GM21825 (cell line): ENCODE measurements around the gene RSPH3.
"Not testable (repeated sequence)": the region's sequence is repeated elsewhere in the genome, so short reads cannot be mapped to it uniquely, and the experiment has no call there.

ENCODE experiments used
- ATAC-seq: cut with Tn5 transposase; IDR thresholded peaks from one replicate; pipeline ENCODE4 v1.9.1; 2021; ENCODE audit warnings: mild to moderate bottlenecking, moderate library complexity; ENCODE audit not compliant: unreplicated experiment

Gene RSPH3

GRCh38 chr6:159025224-159025623 is 25.2 kb upstream of the RSPH3 start:
- not testable (repeated sequence) for ATAC-seq

DNA sequence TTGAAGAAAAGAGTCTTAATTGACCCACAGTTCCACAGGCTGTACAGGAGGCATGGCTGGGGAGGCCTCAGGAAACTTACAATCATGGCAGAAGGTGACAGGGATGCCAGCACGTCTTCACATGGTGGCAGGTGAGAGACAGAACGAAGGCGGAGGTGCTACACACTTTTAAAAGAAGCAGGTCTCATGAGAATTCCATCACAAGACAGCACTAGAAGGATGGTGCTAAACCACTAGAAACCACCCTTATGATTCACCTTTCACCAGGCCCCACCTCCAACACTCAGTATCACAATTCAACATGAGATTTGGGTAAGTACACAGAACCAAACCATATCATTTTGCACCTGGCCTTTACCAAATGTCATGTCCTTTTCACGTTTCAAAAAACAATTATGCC is 23.9 kb upstream of the RSPH3 start:
- no peak for ATAC-seq

- ATAC-seq, result no peak
These were observed 20.0 kb upstream of the RSPH3 start for GRCh38 chr6:159020011-159020410.

DNA sequence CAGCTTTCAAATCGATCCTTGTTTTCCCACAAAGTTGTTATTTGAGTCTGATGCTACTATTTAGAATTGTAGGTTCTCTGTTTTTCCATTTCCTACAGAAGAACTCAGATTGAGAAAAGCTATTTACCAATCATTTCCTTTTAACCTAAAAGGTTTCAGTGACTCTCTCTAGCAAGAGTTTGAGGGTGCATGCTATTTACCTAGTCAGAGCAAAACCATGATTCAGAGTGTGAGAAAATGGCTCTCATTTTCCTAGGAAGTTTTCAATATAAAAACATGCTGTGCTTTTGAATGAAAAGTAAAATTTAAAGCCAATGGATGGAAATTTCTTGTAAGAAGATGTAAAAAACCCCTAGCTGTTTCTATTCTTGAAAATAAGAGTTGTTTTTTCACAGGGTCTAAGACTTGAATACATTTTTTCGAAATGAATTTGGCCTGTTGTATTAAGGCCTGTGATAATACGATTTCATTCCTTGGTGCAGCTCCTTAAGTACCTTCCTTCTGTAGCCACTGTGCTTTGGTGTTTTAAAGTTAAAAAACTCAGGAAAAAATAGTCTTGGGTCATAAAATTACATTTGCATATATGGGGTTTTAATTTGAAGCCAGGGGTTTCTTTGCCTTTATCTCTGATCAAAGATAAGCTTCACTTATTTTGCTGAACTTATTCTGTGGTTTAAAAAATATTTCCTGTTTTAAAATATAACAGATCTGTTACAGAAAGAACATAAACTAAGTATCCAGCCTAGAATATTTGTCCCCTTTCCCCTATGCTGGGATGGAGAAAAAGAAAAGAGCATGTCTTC is 18.0 kb upstream of the RSPH3 start:
- ATAC-seq, result no peak

GRCh38 chr6:159014406-159014805 is 14.4 kb upstream of the RSPH3 start:
- ATAC-seq, result no peak

DNA sequence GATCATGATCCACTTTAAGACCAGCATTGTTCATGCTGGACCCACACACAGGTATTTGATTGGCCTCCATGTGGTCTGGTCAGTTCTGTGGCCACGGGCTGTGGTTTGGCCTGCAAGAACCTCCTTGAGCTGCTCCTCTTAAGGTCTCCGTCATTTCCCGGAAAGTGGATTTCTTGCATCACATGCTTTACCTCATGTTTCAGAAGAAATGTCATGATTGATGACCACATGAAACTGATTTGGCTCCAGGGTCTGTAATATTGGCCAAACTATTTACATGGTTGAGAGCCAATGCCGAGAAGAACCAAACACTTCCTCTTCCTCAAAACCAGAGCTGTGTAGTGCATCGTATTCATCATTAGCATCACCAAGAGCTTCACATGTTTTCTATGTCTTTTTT is 13.2 kb upstream of the RSPH3 start:
- no peak for ATAC-seq

- no peak for ATAC-seq
These were observed 12.2 kb upstream of the RSPH3 start for GRCh38 chr6:159012201-159012600.

- ATAC-seq, result not testable (repeated sequence)
These were observed 10.1 kb upstream of the RSPH3 start for GRCh38 chr6:159010037-159010612.

GRCh38 chr6:159008656-159009288 is 8.8 kb upstream of the RSPH3 start:
- ATAC-seq, result peak; percentile 53

- ATAC-seq, result no peak
These were observed 7.5 kb upstream of the RSPH3 start for GRCh38 chr6:159007510-159007909.

- ATAC-seq, result no peak
These were observed 5.4 kb upstream of the RSPH3 start for GRCh38 chr6:159005436-159005835.

DNA sequence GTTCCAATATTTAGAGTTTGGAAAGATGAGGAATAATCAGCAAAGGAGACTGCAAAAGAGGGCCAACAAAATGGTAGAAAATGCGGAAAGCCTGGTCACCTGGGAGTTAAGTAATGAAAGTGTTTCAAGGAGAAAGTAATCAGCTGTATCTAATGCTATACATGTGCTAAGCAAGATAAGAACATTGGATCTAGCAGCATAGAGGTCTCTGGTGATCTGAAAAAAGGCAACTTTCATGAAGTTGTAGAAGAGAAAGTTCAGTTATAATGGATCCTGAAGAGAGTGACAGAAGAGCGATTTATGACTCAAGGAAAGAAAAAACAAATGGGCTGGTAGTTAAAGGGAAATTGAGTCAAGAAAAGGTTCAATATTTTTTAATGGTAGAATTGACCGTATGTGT is 4.6 kb upstream of the RSPH3 start:
- ATAC-seq, result no peak

DNA sequence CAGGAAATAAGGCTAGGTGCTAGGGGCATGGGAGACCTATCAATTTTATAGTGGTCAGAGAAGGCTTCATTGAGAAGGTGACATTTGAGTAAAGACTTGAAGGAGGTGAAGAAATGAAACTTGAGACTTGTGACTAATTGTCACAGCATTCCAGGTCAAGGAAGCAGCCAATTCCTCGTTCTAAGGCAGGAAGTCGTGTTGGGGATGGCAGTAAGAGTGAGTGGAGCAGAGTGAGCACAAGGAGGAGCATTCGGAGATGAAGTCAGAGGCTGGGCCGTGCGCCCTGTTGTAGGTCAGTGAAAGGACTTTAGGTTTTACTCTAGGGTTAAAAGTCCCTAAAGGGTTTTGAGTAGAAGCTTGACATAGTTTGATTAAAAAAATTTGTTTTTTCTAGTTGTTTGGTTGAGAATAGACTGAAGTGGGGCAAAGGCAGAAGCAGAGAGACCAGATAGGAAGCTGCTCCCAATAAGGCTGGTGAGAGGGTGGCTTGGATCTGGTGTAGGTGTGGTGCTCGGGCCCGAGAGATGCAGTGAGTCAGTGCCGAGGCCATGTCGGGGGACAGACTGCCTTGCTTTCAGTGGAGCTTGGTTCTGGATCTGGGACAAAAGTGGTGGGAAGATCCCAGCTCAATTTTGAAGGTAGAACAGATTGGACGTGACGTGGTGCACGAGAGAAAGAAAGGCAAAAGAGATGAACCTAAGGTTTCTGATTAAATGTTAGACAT is 2.6 kb upstream of the RSPH3 start:
- no peak for ATAC-seq

DNA sequence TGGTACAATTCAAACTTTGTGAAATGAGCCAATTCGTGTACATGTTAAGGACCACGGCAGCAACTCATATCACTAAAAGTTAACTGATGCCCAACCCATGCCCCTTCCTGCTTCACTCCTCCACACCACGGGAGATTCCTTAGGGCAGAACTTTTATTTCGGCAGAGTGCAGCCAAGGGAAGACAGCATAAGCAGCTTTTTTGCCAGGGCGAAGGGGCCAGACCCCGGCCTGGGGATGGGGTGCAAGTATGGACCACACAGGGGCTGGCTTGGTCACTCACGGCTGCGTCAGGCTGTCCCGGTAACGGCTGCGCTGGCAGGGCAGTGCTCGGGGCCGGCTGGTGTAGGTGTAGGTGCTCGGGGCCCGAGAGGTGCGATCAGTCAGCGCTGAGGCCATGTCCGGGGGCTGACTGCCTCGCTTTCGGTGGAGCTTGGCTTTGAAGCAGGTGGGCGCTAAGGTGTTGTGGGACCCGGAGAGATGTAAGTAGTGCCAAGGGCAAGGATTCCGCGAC is 792 bp downstream of the RSPH3 start:
- ATAC-seq, result peak; percentile 20

DNA sequence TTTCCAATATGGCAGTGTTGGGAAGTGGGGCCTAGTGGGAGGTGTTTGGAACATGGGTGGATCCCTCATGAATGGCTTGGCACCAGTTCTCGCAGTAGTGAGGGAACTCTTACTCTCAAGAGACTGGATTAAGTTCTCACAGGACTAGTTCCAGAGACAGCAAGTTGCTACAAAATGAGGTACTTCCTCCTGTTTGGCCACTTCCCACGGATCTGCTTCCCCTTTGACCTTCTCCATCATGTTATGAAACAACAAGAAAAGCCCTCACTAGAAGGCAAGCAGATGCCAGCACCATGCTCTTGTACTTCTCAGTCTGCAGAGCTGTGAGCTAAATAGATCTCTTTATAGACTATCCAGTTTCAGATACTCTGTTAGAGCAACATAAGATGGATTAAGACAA is 3.1 kb downstream of the RSPH3 start:
- ATAC-seq, result no peak

DNA sequence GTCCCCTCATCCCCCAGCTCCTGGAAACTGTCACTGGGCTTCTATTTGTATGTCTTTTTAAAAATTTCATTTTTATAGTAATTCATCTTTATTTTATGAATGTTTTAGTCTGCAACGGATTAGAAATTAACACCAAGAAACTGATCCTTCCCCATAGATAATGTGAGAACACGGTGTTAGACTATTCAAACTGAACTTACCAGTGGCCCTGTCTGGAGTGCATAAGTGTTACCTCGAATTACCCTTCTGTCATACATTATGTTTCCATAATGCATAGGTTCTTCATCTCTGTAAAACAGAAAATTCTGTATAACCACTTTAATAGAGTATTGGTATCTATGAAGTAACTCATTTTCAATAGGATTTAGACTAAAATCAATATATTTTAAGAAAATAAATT is 6.4 kb downstream of the RSPH3 start:
- ATAC-seq, result no peak

- no peak for ATAC-seq
These were observed 8.8 kb downstream of the RSPH3 start for GRCh38 chr6:158991017-158991723.

DNA sequence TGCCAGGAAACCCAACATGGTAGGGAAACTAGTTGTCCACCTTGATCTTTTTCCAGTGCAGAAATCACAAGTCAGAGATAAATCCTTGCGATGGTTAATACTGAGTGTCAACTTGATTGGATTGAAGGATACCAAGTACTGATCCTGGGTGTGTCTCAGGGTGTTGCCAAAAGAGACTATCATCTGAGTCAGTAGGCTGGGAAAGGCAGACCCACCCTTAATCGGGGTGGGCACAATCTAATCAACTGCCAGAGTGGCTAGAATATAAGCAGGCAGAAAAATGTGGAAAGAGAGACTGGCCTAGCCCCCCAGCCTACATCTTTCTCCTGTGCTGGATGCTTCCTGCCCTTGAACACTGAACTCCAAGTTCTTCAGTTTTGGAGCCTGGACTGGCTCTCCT is 10.3 kb downstream of the RSPH3 start:
- not testable (repeated sequence) for ATAC-seq

DNA sequence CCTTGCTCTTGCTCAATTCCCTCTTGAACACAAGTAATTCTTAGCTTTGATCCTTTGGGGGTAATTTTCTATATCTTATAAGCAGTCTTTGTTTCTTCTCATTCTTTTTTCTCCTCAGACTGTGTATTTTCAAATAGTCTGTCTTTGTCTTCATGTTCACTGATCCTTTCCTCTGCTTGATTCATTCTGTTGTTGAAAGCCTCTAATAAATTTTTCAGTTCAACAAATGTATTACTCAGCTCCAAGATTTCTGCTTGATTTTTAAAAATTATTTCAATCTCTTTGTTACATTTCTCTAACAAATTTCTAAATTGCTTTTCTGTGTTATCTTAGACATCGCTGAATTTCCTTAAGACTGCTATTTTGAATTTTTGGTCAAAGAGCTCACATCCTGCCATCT is 11.5 kb downstream of the RSPH3 start:
- no peak for ATAC-seq

- ATAC-seq, result no peak
These were observed 12.3 kb downstream of the RSPH3 start for GRCh38 chr6:158987657-158988056.

- no peak for ATAC-seq
These were observed 21.2 kb downstream of the RSPH3 start for GRCh38 chr6:158978757-158979156.
